Measurements from ENCODE around the gene ALKBH3.

GRCh38 chr11:43950311-43950855, 69.8 kb downstream of the ALKBH3 start:
- no peak for TF ChIP-seq EZH2 (IDR thresholded peaks at IDR 0.05)
- TF ChIP-seq FOXP2 (optimal IDR thresholded peaks at IDR 0.05; ENCODE audit: control extremely low read depth, extremely low read length, insufficient read depth), result no peak

All from SK-N-MC (cell line).